ENCODE results near the gene TNNT2. TPM values are rescaled to one million over a fixed set of nuclear protein-coding genes. Genes with fewer than 3 reads are reported as not detected.

TNNT2 gene
- total and polyA plus RNA-seq, 11 donors = 5,987 to 28,496 (median 7,745) TPM

- H3K27ac ChIP-seq = peak overlapping the region in 9 of 12 donors; percentile 32 to 90 (median 59)
- 46 to 72% (median 67%) methylated on average over 3 to 4 of the region's 4 CpGs for WGBS, 4 donors
- no peaks in the 10 kb centered on the region for H3K9me3 ChIP-seq
- intact Hi-C loops (cut with DNase I) = no loop called here
- DNase-seq = no peak
- H3K36me3 ChIP-seq = no peaks in the 10 kb centered on the region
- peaks cover 0 to 49% (median 5%) of the 10 kb centered on the region in 12 donors for H3K4me1 ChIP-seq
- no peak overlapping the region for H3K4me3 ChIP-seq
- no peak for TF ChIP-seq POLR2A (IDR thresholded peaks at IDR 0.05)
- TF ChIP-seq, protein P1, sequence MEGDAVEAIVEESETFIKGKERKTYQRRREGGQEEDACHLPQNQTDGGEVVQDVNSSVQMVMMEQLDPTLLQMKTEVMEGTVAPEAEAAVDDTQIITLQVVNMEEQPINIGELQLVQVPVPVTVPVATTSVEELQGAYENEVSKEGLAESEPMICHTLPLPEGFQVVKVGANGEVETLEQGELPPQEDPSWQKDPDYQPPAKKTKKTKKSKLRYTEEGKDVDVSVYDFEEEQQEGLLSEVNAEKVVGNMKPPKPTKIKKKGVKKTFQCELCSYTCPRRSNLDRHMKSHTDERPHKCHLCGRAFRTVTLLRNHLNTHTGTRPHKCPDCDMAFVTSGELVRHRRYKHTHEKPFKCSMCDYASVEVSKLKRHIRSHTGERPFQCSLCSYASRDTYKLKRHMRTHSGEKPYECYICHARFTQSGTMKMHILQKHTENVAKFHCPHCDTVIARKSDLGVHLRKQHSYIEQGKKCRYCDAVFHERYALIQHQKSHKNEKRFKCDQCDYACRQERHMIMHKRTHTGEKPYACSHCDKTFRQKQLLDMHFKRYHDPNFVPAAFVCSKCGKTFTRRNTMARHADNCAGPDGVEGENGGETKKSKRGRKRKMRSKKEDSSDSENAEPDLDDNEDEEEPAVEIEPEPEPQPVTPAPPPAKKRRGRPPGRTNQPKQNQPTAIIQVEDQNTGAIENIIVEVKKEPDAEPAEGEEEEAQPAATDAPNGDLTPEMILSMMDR (IDR thresholded peaks at IDR 0.05) = no peak
- peaks cover 0 to 9% (median 0%) of the 10 kb centered on the region in 9 donors for H3K27me3 ChIP-seq
- ATAC-seq = no peak
These were observed 6.9 kb upstream of the TNNT2 start for GRCh38 chr1:201384406-201384782.

DNA sequence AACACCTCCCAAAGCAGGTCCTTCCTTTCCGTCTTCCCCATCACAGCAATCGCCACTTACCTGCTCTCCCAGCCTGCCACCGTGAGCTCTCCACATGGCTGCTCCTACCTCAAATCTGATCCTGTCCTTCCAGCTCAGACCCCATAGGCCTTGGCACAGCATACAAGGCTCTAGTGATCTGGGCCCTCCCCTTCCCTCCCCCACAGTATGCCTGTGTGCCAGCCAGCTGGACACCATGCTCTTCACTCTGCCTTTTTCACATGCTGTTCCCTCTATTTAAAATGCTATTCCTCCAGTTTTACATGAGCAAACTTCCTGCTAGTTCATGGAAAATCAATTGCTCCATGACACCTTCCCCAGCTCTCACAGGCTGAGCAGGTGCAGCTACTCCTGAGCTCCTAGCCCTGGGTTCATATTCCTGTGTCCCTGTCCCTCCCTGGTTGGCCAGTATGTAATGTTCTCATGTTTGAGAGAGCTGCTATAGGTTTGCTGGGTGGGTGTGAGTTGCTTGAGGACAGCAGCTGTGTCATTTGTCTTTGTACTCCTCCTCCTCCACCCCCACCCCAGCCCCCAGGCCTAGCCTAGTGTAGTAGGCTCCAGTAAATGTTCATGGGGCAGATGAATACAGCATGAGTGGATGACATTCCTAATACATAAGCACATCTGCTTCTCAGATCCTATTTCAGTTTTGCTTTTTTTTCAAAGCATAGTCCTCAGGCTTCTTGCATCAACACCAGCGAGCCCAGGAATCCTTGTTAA is 6.3 kb upstream of the TNNT2 start:
- peaks cover 0 to 9% (median 0%) of the 10 kb centered on the region in 9 donors for H3K27me3 ChIP-seq
- peak in 1 of 5 donors; percentile 40 for DNase-seq
- peak overlapping the region in 9 of 12 donors; percentile 32 to 90 (median 59) for H3K27ac ChIP-seq
- H3K36me3 ChIP-seq = no peaks in the 10 kb centered on the region
- peak overlapping the region in 1 of 12 donors; percentile 0 for H3K4me3 ChIP-seq
- intact Hi-C loops (cut with DNase I) = no loop called here
- ATAC-seq = peak; percentile 6 to 47 (median 22)
- TF ChIP-seq, protein P1 (IDR thresholded peaks at IDR 0.05) = no peak
- no peak for TF ChIP-seq POLR2A (IDR thresholded peaks at IDR 0.05)
- H3K9me3 ChIP-seq = no peaks in the 10 kb centered on the region
- peaks cover 0 to 53% (median 9%) of the 10 kb centered on the region in 12 donors for H3K4me1 ChIP-seq
- WGBS, 4 donors = 77 to 81% (median 78%) methylated on average over 4 of the region's 4 CpGs

- DNase-seq = peak in 2 of 5 donors; percentile 26 to 42
- TF ChIP-seq, protein P1 (IDR thresholded peaks at IDR 0.05) = no peak
- TF ChIP-seq POLR2A (IDR thresholded peaks at IDR 0.05) = no peak
- Histone ChIP-seq H3K27ac (peak overlapping the region in 5 of 12 donors; percentile 22 to 94 (median 54)), H3K27me3 (peaks cover 0 to 9% (median 0%) of the 10 kb centered on the region in 9 donors), H3K36me3 (no peaks in the 10 kb centered on the region), H3K4me1 (peaks cover 0 to 61% (median 10%) of the 10 kb centered on the region in 12 donors), H3K4me3 (no peak overlapping the region), H3K9me3 (no peaks in the 10 kb centered on the region)
- 62 to 76% (median 70%) methylated on average over 7 of the region's 7 CpGs for WGBS, 4 donors
- no peak for ATAC-seq
- intact Hi-C loops (cut with DNase I) = no loop called here
These were observed 3.6 kb upstream of the TNNT2 start for GRCh38 chr1:201381130-201381529.

- Histone ChIP-seq H3K4me3 (no peak overlapping the region), H3K4me1 (peaks cover 0 to 52% (median 10%) of the 10 kb centered on the region in 12 donors), H3K36me3 (peaks cover 0 to 7% (median 0%) of the 10 kb centered on the region in 9 donors), H3K27ac (peak overlapping the region in 11 of 12 donors; percentile 61 to 97 (median 86)), H3K27me3 (no peaks in the 10 kb centered on the region), H3K9me3 (no peaks in the 10 kb centered on the region)
- intact Hi-C loops (cut with DNase I) = no loop called here
- TF ChIP-seq, protein P1 (IDR thresholded peaks at IDR 0.05) = no peak
- no peak for TF ChIP-seq POLR2A (IDR thresholded peaks at IDR 0.05)
- peak; percentile 0 to 8 (median 6) for ATAC-seq
- WGBS, 4 donors = 51 to 73% (median 61%) methylated on average over 6 to 9 of the region's 9 CpGs
- DNase-seq = peak in 1 of 5 donors; percentile 63
These were observed 2.3 kb upstream of the TNNT2 start for GRCh38 chr1:201379733-201380242.
